BLaER1 (cell line): Measurements from ENCODE around the gene ATXN2.
"Not testable (repeated sequence)": the region's sequence is repeated elsewhere in the genome, so short reads cannot be mapped to it uniquely, and the experiment has no call there.

Source experiments
- H3K27ac ChIP-seq: shearing (Covaris generic); formaldehyde crosslinking; 2 replicates; pipeline ENCODE4 v1.8.1; 2022
- H3K27me3 ChIP-seq: shearing (Covaris generic); formaldehyde crosslinking; 2 replicates; pipeline ENCODE4 v1.8.1; 2022
- H3K36me3 ChIP-seq: shearing (Covaris generic); formaldehyde crosslinking; 2 replicates; pipeline ENCODE4 v1.8.1; 2022
- H3K4me1 ChIP-seq: shearing (Covaris generic); formaldehyde crosslinking; 2 replicates; pipeline ENCODE4 v1.8.1; 2022
- H3K4me2 ChIP-seq: shearing (Covaris generic); formaldehyde crosslinking; 2 replicates; pipeline ENCODE4 v1.8.1; 2022
- H3K4me3 ChIP-seq: shearing (Covaris generic); formaldehyde crosslinking; 2 replicates; pipeline ENCODE4 v1.8.1; 2022
- H3K9ac ChIP-seq: shearing (Covaris generic); formaldehyde crosslinking; 2 replicates; pipeline ENCODE4 v1.8.1; 2022
- H3K9me3 ChIP-seq: shearing (Covaris generic); formaldehyde crosslinking; 2 replicates; pipeline ENCODE4 v1.8.1; 2022
- H4K20me1 ChIP-seq: shearing (Covaris generic); formaldehyde crosslinking; 2 replicates; pipeline ENCODE4 v1.8.1; 2022
- Cebpa-rat ChIP-seq: shearing (Covaris generic); IDR thresholded peaks from 2 replicates; pipeline ENCODE4 v1.8.1; 2022

ATXN2 gene

DNA sequence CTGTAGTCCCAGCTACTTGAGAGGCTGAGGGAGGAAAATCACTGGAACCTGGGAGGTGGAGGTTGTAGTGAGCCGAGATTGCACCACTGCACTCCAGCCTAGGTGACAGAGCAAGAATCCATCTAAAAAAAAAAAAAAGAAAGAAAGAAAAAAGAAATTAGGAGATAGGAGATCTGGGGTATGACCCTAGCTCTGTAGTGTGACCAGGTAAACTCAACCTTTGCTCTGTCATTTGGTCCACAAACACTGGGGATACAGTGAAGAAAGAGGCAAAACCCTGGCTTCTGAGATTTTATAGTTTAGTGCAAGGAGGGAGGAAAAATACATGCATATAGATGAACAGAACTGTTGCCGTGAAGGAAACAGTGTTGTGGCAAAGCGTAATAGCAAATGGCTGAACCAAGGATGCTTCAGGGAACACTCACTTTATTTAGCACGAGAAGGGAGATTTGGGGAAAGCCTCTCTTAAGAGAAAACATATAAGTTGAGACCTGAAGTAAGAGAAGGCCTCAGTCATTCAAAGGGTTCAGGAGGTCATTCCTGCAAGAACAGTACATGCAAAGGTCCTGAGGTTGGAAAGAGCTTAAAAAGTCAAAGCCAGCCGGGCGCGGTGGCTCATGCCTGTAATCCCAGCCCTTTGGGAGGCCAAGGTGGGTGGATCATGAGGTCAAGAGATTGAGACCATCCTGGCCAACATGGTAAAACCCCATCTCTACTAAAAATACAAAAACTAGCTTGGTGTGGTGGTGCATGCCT lies 29.6 kb upstream of the ATXN2 start:
- no peaks in the 10 kb centered on the region for H3K9me3 ChIP-seq
- H3K9ac ChIP-seq, result no peak overlapping the region
- no peak overlapping the region for H3K4me2 ChIP-seq
- no peaks in the 10 kb centered on the region for H4K20me1 ChIP-seq
- no peaks in the 10 kb centered on the region for H3K27me3 ChIP-seq
- peaks cover 10% of the 10 kb centered on the region for H3K4me1 ChIP-seq
- H3K27ac ChIP-seq, result no peak overlapping the region
- H3K36me3 ChIP-seq, result no peaks in the 10 kb centered on the region
- H3K4me3 ChIP-seq, result no peak overlapping the region
- TF ChIP-seq Cebpa-rat, result no peak

DNA sequence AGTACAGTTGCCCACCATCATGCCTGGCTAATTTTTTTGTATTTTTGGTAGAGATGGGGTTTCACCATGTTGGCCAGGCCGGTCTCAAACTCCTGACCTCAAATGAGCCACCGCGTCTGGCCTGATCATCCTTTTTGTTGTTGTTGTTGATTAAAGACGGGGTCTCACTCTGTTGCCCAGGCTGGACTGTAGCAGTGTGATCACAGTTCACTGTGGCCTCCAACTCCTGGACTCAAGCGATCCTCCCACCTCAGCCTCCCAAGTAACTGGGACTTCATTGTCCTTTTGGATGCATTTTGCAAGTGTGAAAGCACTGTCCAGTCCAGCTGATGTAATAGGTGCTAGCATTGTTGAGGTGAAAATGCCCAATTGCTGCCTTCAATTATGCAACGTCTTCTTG lies 27.1 kb upstream of the ATXN2 start:
- Histone ChIP-seq H4K20me1 (no peaks in the 10 kb centered on the region), H3K27me3 (no peaks in the 10 kb centered on the region), H3K36me3 (no peaks in the 10 kb centered on the region), H3K4me1 (peaks cover 5% of the 10 kb centered on the region; the same call in 1 of the 2 replicates), H3K27ac (no peak overlapping the region), H3K9ac (no peak overlapping the region), H3K9me3 (no peaks in the 10 kb centered on the region), H3K4me3 (no peak overlapping the region), H3K4me2 (no peak overlapping the region)
- no peak for TF ChIP-seq Cebpa-rat

DNA sequence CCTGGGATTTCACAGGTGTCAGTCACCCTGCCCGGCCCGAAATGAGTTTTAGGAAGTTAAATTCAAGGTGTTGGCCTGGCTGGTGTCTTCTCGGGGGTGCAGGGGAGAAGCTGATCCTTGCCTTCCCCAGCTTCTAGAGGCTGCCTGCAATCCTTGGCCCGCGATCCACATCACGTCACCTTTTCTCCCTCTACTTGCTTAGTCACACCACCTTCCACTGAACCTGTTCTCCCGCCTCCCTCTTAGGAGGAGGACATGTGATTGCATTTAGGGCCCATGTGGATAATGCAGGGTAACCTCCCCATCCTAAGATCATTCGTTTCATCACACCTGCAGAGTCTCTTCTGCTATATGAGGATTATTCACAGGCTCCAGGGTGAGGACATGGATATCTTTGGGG lies 25.4 kb upstream of the ATXN2 start:
- no peaks in the 10 kb centered on the region for H3K4me1 ChIP-seq
- no peak overlapping the region for H3K4me3 ChIP-seq
- no peak overlapping the region for H3K9ac ChIP-seq
- no peak overlapping the region for H3K4me2 ChIP-seq
- H3K27ac ChIP-seq, result no peak overlapping the region
- no peaks in the 10 kb centered on the region for H3K27me3 ChIP-seq
- no peaks in the 10 kb centered on the region for H3K36me3 ChIP-seq
- no peaks in the 10 kb centered on the region for H4K20me1 ChIP-seq
- H3K9me3 ChIP-seq, result no peaks in the 10 kb centered on the region
- no peak for TF ChIP-seq Cebpa-rat

DNA sequence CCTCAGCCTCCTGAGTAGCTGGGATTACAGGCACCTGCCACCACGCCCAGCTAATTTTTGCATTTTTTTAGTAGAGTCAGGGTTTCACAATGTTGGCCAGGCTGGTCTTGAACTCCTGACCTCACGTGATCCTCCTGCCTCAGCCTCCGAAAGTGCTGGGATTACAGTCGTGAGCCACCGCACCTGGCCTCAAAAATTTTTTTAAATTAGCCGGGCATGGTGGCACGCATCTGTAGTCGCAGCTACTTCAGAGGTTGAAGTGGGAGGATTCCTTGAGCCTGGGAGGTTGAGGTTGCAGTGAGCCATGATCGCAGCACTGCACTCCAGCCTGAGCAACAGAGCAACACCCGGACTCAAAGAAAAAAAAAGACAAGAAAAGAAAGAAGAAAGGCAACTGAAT lies 18.7 kb upstream of the ATXN2 start:
- H3K36me3 ChIP-seq, H3K27me3 ChIP-seq, H3K9ac ChIP-seq, H4K20me1 ChIP-seq, H3K4me1 ChIP-seq, H3K27ac ChIP-seq, H3K4me3 ChIP-seq, H3K9me3 ChIP-seq, H3K4me2 ChIP-seq: not testable (repeated sequence)

DNA sequence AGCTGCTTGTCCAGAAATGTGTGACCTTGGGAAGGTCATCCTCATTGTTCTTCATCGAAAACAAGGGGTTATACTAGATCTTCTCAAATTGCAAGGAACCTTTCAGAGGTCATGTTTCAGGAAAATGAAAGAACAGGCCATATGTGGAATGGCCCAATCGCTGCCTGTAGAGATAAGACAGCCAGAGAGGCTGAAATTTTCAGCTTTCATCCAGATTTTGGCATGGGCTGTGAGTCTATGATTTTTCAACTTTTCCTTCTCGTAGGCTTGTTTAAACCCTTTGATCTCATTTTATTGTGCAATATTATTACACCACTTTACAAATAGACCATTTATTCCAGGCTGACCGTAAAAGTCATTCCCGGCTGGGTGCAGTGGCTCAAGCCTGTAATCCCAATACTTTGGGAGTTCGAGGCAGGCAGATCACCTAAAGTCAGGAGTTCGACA lies 17.1 kb upstream of the ATXN2 start:
- H3K27me3 ChIP-seq, result no peaks in the 10 kb centered on the region
- H4K20me1 ChIP-seq, result no peaks in the 10 kb centered on the region
- H3K4me3 ChIP-seq, result no peak overlapping the region
- H3K9ac ChIP-seq, result no peak overlapping the region
- no peaks in the 10 kb centered on the region for H3K36me3 ChIP-seq
- no peaks in the 10 kb centered on the region for H3K9me3 ChIP-seq
- H3K4me2 ChIP-seq, result no peak overlapping the region
- H3K4me1 ChIP-seq, result no peaks in the 10 kb centered on the region
- H3K27ac ChIP-seq, result no peak overlapping the region
- TF ChIP-seq Cebpa-rat, result peak; percentile 55; the same call in 1 of the 2 replicates

DNA sequence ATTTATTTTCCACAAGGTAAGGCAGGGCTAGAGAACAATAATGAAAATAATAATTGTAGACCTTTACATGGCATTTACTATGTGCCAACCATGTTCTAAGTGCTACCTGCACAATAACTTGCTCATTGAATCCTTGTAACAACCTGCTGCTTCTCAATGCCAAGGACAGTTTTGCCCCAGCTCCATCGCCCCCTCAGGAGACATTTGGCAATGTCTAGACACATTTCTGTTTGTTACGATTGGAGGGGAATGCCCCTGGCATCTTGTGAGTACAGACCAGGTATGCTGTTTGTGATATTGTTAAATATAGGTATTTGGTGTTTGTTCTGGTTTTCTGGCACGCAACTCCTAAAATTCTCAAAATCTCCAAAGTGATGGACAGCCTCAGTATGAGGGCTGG lies 8.1 kb upstream of the ATXN2 start:
- H3K4me1 ChIP-seq, result no peaks in the 10 kb centered on the region
- no peak for TF ChIP-seq Cebpa-rat
- no peaks in the 10 kb centered on the region for H4K20me1 ChIP-seq

DNA sequence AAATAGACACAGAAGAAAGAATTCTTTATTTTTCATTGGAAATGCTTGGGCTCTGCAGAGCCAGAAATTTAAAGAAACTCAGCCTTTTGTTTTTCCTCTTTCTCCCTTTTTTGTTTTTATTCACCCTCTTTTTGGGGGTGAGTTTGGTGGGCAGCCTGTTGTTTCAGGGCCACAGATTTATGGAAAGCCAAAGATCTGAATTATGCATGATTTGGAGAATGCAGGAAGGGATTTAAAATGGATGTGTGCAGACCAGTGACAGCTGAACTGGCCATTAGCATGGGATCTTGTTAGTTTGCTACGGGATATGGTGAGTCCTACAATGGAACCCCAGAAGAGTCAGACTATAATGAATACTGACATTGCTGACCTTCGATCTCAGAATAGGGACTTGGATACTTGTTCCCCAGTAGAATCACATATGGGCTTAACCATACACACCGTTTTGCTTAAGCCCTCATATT lies 7.7 kb upstream of the ATXN2 start:
- Histone ChIP-seq H3K4me1 (no peaks in the 10 kb centered on the region), H3K27ac (no peak overlapping the region), H3K9ac (no peak overlapping the region), H4K20me1 (no peaks in the 10 kb centered on the region), H3K4me2 (no peak overlapping the region), H3K27me3 (no peaks in the 10 kb centered on the region), H3K4me3 (no peak overlapping the region), H3K9me3 (no peaks in the 10 kb centered on the region), H3K36me3 (no peaks in the 10 kb centered on the region)
- no peak for TF ChIP-seq Cebpa-rat

More for the DNA sequence above, 8.1 kb upstream of the ATXN2 start:
- Histone ChIP-seq H3K9me3 (no peaks in the 10 kb centered on the region), H3K36me3 (no peaks in the 10 kb centered on the region), H3K27ac (no peak overlapping the region), H3K27me3 (no peaks in the 10 kb centered on the region), H3K9ac (no peak overlapping the region), H3K4me3 (no peak overlapping the region), H3K4me2 (no peak overlapping the region)

DNA sequence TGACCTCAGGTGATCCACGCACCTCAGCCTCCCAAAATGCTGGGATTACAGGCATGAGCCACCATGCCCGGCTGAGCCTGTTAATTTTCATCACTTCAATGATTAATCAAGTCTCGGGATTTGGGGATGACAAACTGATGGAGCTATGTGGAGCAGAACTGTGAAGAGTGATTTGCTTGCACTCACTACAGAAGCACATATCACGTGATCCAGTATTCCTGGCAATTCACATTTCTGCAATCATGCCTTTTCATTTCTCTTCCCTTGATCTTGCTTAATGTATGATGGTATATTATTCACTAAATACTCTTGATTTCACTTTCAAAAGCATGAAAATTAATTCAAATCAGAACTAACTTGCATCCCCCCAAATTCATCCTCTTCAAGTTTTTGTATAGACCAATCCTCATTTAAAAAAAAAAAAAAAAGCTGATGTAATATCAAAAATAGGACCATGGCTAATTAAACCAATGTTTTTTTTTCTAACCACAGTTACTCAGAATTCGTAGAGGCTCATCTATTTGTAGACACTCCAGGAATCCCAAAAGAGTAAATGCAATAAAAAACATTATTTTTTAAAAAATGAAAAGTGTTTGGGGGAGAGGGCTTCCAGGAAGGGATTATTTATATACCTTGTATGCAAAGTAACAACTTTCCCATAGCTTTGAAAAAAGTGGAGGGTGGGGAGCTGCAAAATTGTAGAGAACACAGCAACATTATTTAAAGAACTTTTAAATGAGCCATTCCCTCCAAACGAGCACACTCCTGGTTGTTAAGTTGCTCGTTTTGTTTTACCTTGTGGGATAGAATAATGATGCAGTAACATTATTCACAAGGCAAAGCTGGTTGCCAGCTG lies 7.0 kb upstream of the ATXN2 start:
- H3K36me3 ChIP-seq, result no peaks in the 10 kb centered on the region
- TF ChIP-seq Cebpa-rat, result no peak
- no peak overlapping the region for H3K4me3 ChIP-seq
- H3K4me1 ChIP-seq, result no peaks in the 10 kb centered on the region
- no peak overlapping the region for H3K27ac ChIP-seq
- no peaks in the 10 kb centered on the region for H3K9me3 ChIP-seq
- no peak overlapping the region for H3K9ac ChIP-seq
- no peaks in the 10 kb centered on the region for H4K20me1 ChIP-seq
- H3K4me2 ChIP-seq, result no peak overlapping the region
- H3K27me3 ChIP-seq, result no peaks in the 10 kb centered on the region

DNA sequence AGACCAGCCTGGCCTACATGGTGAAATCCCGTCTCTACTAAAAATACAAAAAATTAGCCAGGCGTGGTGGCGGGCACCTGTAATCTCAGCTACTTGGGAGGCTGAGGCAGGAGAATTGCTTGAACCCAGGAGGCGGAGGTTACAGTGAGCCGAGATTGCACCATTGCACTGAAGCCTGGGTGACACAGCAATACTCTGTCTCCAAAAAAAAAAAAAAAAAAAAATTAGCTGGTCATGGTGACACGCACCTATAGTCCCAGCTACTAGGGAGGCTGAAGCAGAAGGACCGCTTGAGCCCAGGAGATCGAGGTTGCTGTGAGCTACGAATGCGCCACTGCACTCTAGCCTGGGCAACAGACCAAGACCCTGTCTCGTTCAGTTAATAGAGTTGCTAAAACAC lies 3.7 kb upstream of the ATXN2 start:
- H3K27me3 ChIP-seq, H3K4me3 ChIP-seq, H3K9me3 ChIP-seq, H3K4me2 ChIP-seq, H3K36me3 ChIP-seq, H3K27ac ChIP-seq, H4K20me1 ChIP-seq, H3K9ac ChIP-seq: not testable (repeated sequence)
- peaks cover 13% of the 10 kb centered on the region for H3K4me1 ChIP-seq

DNA sequence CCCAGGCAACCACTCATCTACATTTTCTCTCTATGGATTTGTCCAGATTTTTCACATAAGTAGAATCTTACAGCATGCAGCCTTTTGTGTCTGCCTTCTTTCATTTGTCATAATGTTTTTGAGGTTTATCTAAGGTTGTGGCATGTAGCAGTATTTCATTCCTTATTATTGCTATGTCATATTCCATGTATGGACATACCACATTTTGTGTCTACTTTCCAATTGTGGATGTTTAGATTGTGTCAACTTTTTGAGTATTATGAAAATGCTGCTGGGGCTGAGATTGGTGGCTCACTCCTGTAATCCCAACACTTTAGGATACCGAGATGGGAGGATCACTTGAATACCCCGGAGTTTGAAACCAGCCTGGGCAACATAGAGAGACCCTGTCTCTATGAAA lies 3.2 kb upstream of the ATXN2 start:
- Histone ChIP-seq H3K4me2 (no peak overlapping the region), H3K9me3 (no peaks in the 10 kb centered on the region), H3K4me3 (no peak overlapping the region), H3K9ac (no peak overlapping the region), H3K27ac (no peak overlapping the region), H3K4me1 (peaks cover 13% of the 10 kb centered on the region), H4K20me1 (peaks cover 11% of the 10 kb centered on the region), H3K27me3 (no peaks in the 10 kb centered on the region), H3K36me3 (no peaks in the 10 kb centered on the region)
- TF ChIP-seq Cebpa-rat, result no peak

DNA sequence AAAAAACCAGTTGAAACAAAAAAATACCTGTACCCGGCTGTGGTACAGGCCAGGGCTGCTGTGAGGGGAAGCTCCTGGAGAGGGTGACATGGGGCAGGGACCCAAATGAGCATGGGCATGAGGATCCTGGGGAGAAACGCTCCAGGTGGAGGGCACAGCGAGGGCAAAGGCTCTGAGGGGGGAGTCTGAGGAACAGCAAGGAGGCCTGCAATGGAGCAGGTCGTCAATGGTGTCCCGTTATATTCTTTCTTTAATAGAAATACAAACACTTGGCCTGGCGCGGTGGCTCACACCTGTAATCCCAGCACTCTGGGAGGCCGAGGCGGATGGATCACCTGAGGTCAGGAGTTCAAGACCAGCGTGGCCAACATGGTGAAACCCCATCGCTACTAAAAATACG lies 1.9 kb upstream of the ATXN2 start:
- H4K20me1 ChIP-seq, result peaks cover 25% of the 10 kb centered on the region
- H3K27me3 ChIP-seq, H3K9me3 ChIP-seq, H3K4me2 ChIP-seq, H3K36me3 ChIP-seq, H3K9ac ChIP-seq, H3K4me3 ChIP-seq, H3K27ac ChIP-seq: not testable (repeated sequence)
- H3K4me1 ChIP-seq, result peaks cover 27% of the 10 kb centered on the region
